T-helper 17 cell (primary cell): ENCODE results near the gene ODAPH. TPM values are rescaled to one million over a fixed set of nuclear protein-coding genes. Genes with fewer than 3 reads are reported as not detected.

ENCODE experiments used
- ATAC-seq: fragments of 150-1000 bp; cut with Tn5 transposase; 2 replicates; pipeline ENCODE4 v1.10.0; 2021; ENCODE audit warnings: mild to moderate bottlenecking, moderate library complexity
- DNase-seq, 3 donors: peaks; one replicate each; pipeline versions ENCODE4 v3.0.0 to v3.0.0-alpha.2; 2020 to 2021
- H3K9me3 ChIP-seq: one replicate; pipeline ENCODE4 v1.7.0; 2013; ENCODE audit warnings: low read length, mild to moderate bottlenecking; ENCODE audit not compliant: control insufficient read depth, poor library complexity, severe bottlenecking
- H3K27ac Mint-ChIP-seq: one replicate; pipeline ENCODE4 v1.8.0; 2022; ENCODE audit warnings: mild to moderate bottlenecking, moderate library complexity, mixed read lengths
- H3K27me3 Mint-ChIP-seq: one replicate; pipeline ENCODE4 v1.8.0; 2022; ENCODE audit warnings: mixed read lengths
- H3K36me3 Mint-ChIP-seq: one replicate; pipeline ENCODE4 v1.8.0; 2022; ENCODE audit warnings: low read depth, mixed read lengths
- H3K4me1 Mint-ChIP-seq: one replicate; pipeline ENCODE4 v1.8.0; 2022; ENCODE audit warnings: mild to moderate bottlenecking, mixed read lengths
- H3K4me3 Mint-ChIP-seq: one replicate; pipeline ENCODE4 v1.8.0; 2022; ENCODE audit warnings: mild to moderate bottlenecking, moderate library complexity, mixed read lengths
- total RNA-seq, 4 donors: library from RNA in 2 of 4; stranded (reverse) in 2 of 4; gene quantifications; one replicate each; pipeline ENCODE4 v1.2.3 and lab custom pipeline; 2022 to 2026

ODAPH gene
- total RNA-seq, 2 donors from 2014 or later: 0.29 TPM; not detected in 1

GRCh38 chr4:75561789-75562188 lies 5.9 kb downstream of the ODAPH start:
- ATAC-seq: no peak
- no peak for DNase-seq
- H3K9me3 ChIP-seq: no peaks in the 10 kb centered on the region
- Mint-ChIP-seq H3K27me3 (peaks cover 46% of the 10 kb centered on the region), H3K4me3 (no peak overlapping the region), H3K27ac (no peak overlapping the region), H3K36me3 (peaks cover 14% of the 10 kb centered on the region), H3K4me1 (peaks cover 6% of the 10 kb centered on the region)

DNA sequence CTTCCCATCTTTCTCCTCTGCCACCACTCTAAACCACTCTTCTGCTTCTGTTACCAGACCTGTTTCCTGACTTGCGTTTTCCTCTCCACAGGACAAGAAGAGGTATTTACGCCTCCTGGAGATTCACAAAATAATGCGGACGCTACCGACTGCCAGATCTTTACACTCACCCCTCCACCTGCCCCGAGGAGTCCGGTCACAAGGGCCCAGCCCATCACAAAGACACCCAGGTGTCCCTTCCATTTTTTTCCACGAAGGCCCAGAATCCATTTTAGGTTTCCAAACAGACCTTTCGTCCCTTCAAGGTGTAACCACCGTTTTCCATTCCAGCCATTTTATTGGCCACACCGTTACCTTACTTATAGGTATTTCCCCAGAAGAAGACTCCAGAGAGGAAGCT lies 8.2 kb downstream of the ODAPH start:
- no peak overlapping the region for H3K27ac Mint-ChIP-seq
- H3K9me3 ChIP-seq: no peaks in the 10 kb centered on the region
- DNase-seq: no peak
- H3K4me3 Mint-ChIP-seq: no peak overlapping the region
- ATAC-seq: no peak
- peaks cover 44% of the 10 kb centered on the region for H3K27me3 Mint-ChIP-seq
- H3K4me1 Mint-ChIP-seq: peaks cover 3% of the 10 kb centered on the region
- peaks cover 10% of the 10 kb centered on the region for H3K36me3 Mint-ChIP-seq

DNA sequence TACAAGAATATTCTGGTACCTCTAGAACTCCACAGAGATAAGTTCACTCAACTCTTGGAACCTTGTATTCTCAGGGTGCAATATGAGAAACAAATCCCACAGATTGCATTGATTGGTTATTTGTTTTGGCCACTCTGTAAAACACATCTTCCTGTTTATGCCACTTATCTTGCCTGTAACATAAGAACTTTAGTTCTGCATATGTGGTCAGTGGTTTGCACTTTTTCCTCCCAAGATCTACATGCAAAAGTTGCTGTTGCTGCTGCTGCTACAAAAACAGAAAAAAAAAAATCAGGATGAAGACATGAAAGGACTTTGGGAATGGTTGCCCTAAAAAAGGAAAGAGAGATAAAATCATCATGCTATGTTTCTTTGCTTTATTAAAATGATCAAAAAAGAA lies 9.6 kb downstream of the ODAPH start:
- H3K4me1 Mint-ChIP-seq: peaks cover 3% of the 10 kb centered on the region
- no peak overlapping the region for H3K27ac Mint-ChIP-seq
- H3K36me3 Mint-ChIP-seq: peaks cover 7% of the 10 kb centered on the region
- H3K4me3 Mint-ChIP-seq: no peak overlapping the region
- H3K27me3 Mint-ChIP-seq: peaks cover 30% of the 10 kb centered on the region
- ATAC-seq (no peak), DNase-seq (no peak)
- no peaks in the 10 kb centered on the region for H3K9me3 ChIP-seq

DNA sequence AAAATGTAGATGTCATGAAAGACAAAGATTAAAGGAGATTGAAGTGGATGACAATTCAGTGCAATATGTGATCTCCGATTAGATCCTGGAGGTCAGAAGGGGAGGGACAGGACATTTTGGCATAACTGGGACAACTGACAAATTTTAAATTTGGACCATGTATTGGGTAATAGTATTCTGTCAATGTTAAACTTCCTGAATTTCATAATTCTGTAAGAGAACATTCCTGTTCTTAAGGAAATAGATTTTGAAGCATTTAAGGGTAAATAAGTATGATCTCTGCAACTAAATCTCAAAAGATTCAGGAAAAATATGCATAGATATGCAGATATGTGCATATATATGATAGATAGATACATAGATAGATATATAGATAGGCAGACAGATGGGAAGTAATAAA lies 11.0 kb downstream of the ODAPH start:
- Mint-ChIP-seq H3K27ac (peak overlapping the region; percentile 11), H3K4me3 (peak overlapping the region; percentile 41), H3K27me3 (peaks cover 25% of the 10 kb centered on the region), H3K36me3 (peaks cover 7% of the 10 kb centered on the region), H3K4me1 (peaks cover 5% of the 10 kb centered on the region)
- ATAC-seq (no peak), DNase-seq (no peak)
- no peaks in the 10 kb centered on the region for H3K9me3 ChIP-seq

DNA sequence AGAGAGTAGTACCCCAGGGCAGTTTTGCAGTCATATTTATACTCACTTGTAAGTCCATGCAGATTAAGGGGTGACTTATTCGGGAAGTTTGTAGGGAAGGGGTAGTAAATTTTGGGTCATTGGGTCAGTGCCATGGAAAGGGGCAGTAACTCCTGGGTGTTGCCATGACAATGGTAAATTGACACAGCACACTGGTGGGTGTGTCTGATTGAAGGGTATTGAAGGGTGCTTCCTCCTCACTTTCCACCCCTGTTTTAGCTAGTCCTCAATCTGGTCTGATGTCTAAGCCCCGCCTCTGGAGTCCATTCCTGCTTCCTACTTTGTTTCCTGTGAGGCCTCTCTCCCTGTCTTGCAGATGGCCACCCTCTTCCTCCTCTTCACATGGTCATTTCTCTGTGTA lies 11.9 kb downstream of the ODAPH start:
- DNase-seq: no peak
- Mint-ChIP-seq H3K27ac (peak overlapping the region; percentile 11), H3K4me1 (peaks cover 5% of the 10 kb centered on the region), H3K27me3 (peaks cover 22% of the 10 kb centered on the region), H3K36me3 (peaks cover 6% of the 10 kb centered on the region), H3K4me3 (no peak overlapping the region)
- H3K9me3 ChIP-seq: no peaks in the 10 kb centered on the region
- no peak for ATAC-seq

GRCh38 chr4:75584067-75584466 lies 28.2 kb downstream of the ODAPH start:
- Mint-ChIP-seq H3K4me1 (no peaks in the 10 kb centered on the region), H3K27me3 (peaks cover 12% of the 10 kb centered on the region)

DNA sequence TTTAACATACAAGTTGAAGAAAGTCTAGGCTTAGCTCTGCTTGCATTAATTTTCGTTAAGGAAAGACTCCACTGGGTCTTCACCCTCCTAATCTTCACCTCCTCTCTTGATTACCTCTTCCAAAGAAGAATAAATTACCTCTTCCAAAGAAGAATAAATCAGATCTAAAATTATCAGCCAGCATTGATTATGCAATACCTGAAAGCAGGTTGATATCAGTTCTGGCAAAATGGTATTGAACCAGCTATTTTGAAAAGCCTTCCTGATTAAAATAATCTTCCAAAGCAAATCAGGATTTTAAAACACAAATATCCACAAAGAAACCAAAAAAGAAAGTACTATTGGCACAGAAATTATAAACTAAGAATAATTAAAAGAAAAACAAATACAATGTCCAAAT lies 37.5 kb downstream of the ODAPH start:
- Mint-ChIP-seq H3K36me3 (no peaks in the 10 kb centered on the region), H3K4me3 (no peak overlapping the region), H3K27ac (no peak overlapping the region), H3K4me1 (peaks cover 6% of the 10 kb centered on the region), H3K27me3 (no peaks in the 10 kb centered on the region)
- no peaks in the 10 kb centered on the region for H3K9me3 ChIP-seq
- ATAC-seq (no peak), DNase-seq (no peak)

More at GRCh38 chr4:75584067-75584466, 28.2 kb downstream of the ODAPH start:
- no peak for DNase-seq
- H3K9me3 ChIP-seq: no peaks in the 10 kb centered on the region
- Mint-ChIP-seq H3K36me3 (no peaks in the 10 kb centered on the region), H3K4me3 (no peak overlapping the region), H3K27ac (no peak overlapping the region)
- no peak for ATAC-seq

DNA sequence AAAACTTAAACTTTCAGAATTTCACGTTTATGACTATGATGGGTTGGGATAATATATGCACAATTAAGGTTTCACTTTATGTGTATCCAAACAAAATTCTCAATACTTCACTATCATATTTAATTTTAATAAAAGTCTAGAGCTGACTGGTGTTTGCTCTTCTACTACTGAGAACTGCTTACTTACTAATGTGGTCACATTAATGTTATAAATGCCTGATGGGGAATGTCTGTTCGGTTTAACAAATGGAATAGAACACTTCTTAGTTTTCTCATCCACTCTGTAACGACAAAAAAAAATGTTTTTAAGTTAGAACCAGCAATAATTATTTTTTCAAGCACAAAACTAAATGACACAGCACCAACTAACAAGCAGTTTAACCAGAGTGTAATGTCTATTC lies 40.2 kb downstream of the ODAPH start:
- H3K4me3 Mint-ChIP-seq: no peak overlapping the region
- ATAC-seq (no peak), DNase-seq (no peak)
- no peaks in the 10 kb centered on the region for H3K27me3 Mint-ChIP-seq
- peaks cover 6% of the 10 kb centered on the region for H3K4me1 Mint-ChIP-seq
- peak overlapping the region; percentile 37 for H3K27ac Mint-ChIP-seq
- peaks cover 4% of the 10 kb centered on the region for H3K36me3 Mint-ChIP-seq
- H3K9me3 ChIP-seq: no peaks in the 10 kb centered on the region

DNA sequence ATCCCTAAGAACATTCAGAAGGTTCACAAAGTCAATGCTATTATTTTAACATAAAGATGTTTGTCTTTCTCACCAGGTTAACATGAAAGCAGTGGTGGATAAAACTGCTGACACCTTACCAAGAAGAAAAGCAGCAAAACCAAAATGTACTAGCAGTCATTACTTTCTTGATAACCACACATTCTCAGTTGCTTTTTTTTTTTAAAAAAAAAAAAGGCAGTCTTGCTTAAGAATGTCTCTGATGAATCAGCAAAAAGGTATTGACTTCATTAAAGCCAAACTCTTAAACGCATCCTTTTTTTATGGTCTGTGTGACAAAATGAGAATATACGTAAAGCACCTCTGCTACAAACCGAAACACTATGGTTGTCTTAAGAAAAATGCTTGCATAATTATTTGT lies 42.5 kb downstream of the ODAPH start:
- H3K4me3 Mint-ChIP-seq: no peak overlapping the region
- ATAC-seq (peak; percentile 27), DNase-seq (no peak)
- no peaks in the 10 kb centered on the region for H3K9me3 ChIP-seq
- peaks cover 6% of the 10 kb centered on the region for H3K4me1 Mint-ChIP-seq
- peaks cover 4% of the 10 kb centered on the region for H3K36me3 Mint-ChIP-seq
- no peaks in the 10 kb centered on the region for H3K27me3 Mint-ChIP-seq
- H3K27ac Mint-ChIP-seq: no peak overlapping the region

DNA sequence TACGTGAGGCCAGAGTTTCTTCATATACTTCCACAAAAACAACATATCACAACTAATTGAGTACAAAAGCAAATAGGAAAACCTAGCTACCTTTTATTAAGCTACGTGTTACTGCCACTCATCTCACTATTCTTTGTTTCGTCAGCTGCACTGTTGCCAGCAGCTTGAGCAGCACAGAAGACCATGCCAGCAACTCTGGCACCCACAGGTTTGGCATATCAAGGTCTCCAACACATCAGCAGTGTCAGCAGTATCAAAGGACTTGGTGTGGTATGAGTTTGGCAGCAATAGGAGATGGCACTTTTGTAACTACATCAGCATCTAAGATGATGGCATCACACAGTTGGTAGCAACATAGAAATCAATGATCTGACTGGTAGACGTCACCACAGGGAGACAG lies 43.8 kb downstream of the ODAPH start:
- H3K27ac Mint-ChIP-seq: no peak overlapping the region
- peaks cover 4% of the 10 kb centered on the region for H3K36me3 Mint-ChIP-seq
- H3K9me3 ChIP-seq: no peaks in the 10 kb centered on the region
- no peaks in the 10 kb centered on the region for H3K27me3 Mint-ChIP-seq
- no peak overlapping the region for H3K4me3 Mint-ChIP-seq
- peaks cover 4% of the 10 kb centered on the region for H3K4me1 Mint-ChIP-seq
- DNase-seq (no peak), ATAC-seq (no peak)

GRCh38 chr4:75605928-75606327 lies 50.1 kb downstream of the ODAPH start:
- ATAC-seq (no peak), DNase-seq (no peak)
- no peak overlapping the region for H3K4me3 Mint-ChIP-seq

GRCh38 chr4:75612306-75612705 lies 56.4 kb downstream of the ODAPH start:
- H3K9me3 ChIP-seq: no peaks in the 10 kb centered on the region
- peaks cover 5% of the 10 kb centered on the region for H3K36me3 Mint-ChIP-seq
- H3K4me3 Mint-ChIP-seq: no peak overlapping the region
- no peaks in the 10 kb centered on the region for H3K4me1 Mint-ChIP-seq
- DNase-seq (no peak), ATAC-seq (no peak)
- no peaks in the 10 kb centered on the region for H3K27me3 Mint-ChIP-seq
- H3K27ac Mint-ChIP-seq: no peak overlapping the region

More at GRCh38 chr4:75605928-75606327, 50.1 kb downstream of the ODAPH start:
- no peaks in the 10 kb centered on the region for H3K4me1 Mint-ChIP-seq
- no peaks in the 10 kb centered on the region for H3K9me3 ChIP-seq
- H3K27me3 Mint-ChIP-seq: no peaks in the 10 kb centered on the region
- no peak overlapping the region for H3K27ac Mint-ChIP-seq
- H3K36me3 Mint-ChIP-seq: peaks cover 2% of the 10 kb centered on the region
